H9 (cell line): ENCODE data around the gene HSPB3. TPM values are rescaled to one million over a fixed set of nuclear protein-coding genes. Genes with fewer than 3 reads are reported as not detected.

ENCODE experiments used
- DNase-seq: peaks from one replicate; pipeline ENCODE4 v3.0.0-alpha.2; 2017
- H2AFZ ChIP-seq: one replicate; pipeline ENCODE4 v1.6.1; 2013; ENCODE audit warnings: mild to moderate bottlenecking, low read length, control low read depth, moderate library complexity
- H2AK5ac ChIP-seq: 2 replicates; pipeline ENCODE4 v1.6.1; 2013; ENCODE audit warnings: low read length, control low read depth, mixed read lengths; ENCODE audit not compliant: insufficient read length
- H2BK120ac ChIP-seq: one replicate; pipeline ENCODE4 v1.6.1; 2013; ENCODE audit warnings: low read depth, mild to moderate bottlenecking, low read length, control low read depth, inconsistent platforms; ENCODE audit not compliant: poor library complexity, severe bottlenecking
- H2BK12ac ChIP-seq: 2 replicates; pipeline ENCODE4 v1.6.1; 2013; ENCODE audit warnings: low read length, control low read depth, mixed read lengths, low read depth; ENCODE audit not compliant: insufficient read length
- H2BK15ac ChIP-seq: 2 replicates; pipeline ENCODE4 v1.6.1; 2013; ENCODE audit warnings: low read depth, low read length, control low read depth
- H2BK20ac ChIP-seq: one replicate; pipeline ENCODE4 v1.6.1; 2013; ENCODE audit warnings: low read depth, mild to moderate bottlenecking, low read length, control low read depth, inconsistent platforms; ENCODE audit not compliant: poor library complexity, severe bottlenecking
- H2BK5ac ChIP-seq: 2 replicates; pipeline ENCODE4 v1.6.1; 2013; ENCODE audit warnings: low read length, control low read depth, mixed read lengths; ENCODE audit not compliant: insufficient read length
- H3K14ac ChIP-seq: 2 replicates; pipeline ENCODE4 v1.6.1; 2013; ENCODE audit warnings: low read length, control low read depth; ENCODE audit not compliant: insufficient read depth
- H3K18ac ChIP-seq: 2 replicates; pipeline ENCODE4 v1.6.1; 2013; ENCODE audit warnings: low read depth, mild to moderate bottlenecking, mixed read lengths, low read length, control low read depth; ENCODE audit not compliant: insufficient read length
- H3K23ac ChIP-seq: 2 replicates; pipeline ENCODE4 v1.6.1; 2013; ENCODE audit warnings: low read length, control low read depth, mixed read lengths, low read depth; ENCODE audit not compliant: insufficient read length
- H3K23me2 ChIP-seq: 2 replicates; pipeline ENCODE4 v1.6.1; 2013; ENCODE audit warnings: low read depth, mild to moderate bottlenecking, mixed read lengths, low read length, control low read depth; ENCODE audit not compliant: insufficient read length, poor library complexity, severe bottlenecking
- H3K27ac ChIP-seq: 2 replicates; pipeline ENCODE4 v1.5.1; 2013; ENCODE audit warnings: low read length, control low read depth, mixed read lengths, low read depth; ENCODE audit not compliant: insufficient read length
- H3K27me3 ChIP-seq: 2 replicates; pipeline ENCODE4 v1.6.1; 2013; ENCODE audit warnings: low read length, control low read depth, inconsistent platforms; ENCODE audit not compliant: insufficient read depth
- H3K4ac ChIP-seq: 2 replicates; pipeline ENCODE4 v1.6.1; 2013; ENCODE audit warnings: low read depth, mild to moderate bottlenecking, control low read depth, inconsistent platforms, low read length, moderate library complexity
- H3K4me1 ChIP-seq: 2 replicates; pipeline ENCODE4 v1.6.1; 2013; ENCODE audit warnings: low read length, control low read depth, inconsistent platforms; ENCODE audit not compliant: insufficient read depth
- H3K4me2 ChIP-seq: 2 replicates; pipeline ENCODE4 v1.6.1; 2013; ENCODE audit warnings: low read length, control low read depth, mixed read lengths; ENCODE audit not compliant: insufficient read length, insufficient read depth
- H3K56ac ChIP-seq: 2 replicates; pipeline ENCODE4 v1.6.1; 2013; ENCODE audit warnings: low read depth, mild to moderate bottlenecking, mixed read lengths, low read length, control low read depth; ENCODE audit not compliant: insufficient read length
- H3K79me1 ChIP-seq: 2 replicates; pipeline ENCODE4 v1.6.1; 2013; ENCODE audit warnings: low read depth, mild to moderate bottlenecking, moderate library complexity, low read length, control low read depth, inconsistent platforms; ENCODE audit not compliant: insufficient read depth, poor library complexity, severe bottlenecking
- H3K79me2 ChIP-seq: 2 replicates; pipeline ENCODE4 v1.6.1; 2013; ENCODE audit warnings: low read length, control low read depth, inconsistent platforms; ENCODE audit not compliant: insufficient read depth
- H3K9ac ChIP-seq: 2 replicates; pipeline ENCODE4 v1.6.1; 2013; ENCODE audit warnings: low read length, control low read depth, mixed read lengths; ENCODE audit not compliant: insufficient read length; ENCODE audit errors: extremely low read depth
- H3K9me3 ChIP-seq: one replicate; pipeline ENCODE4 v1.6.1; 2013; ENCODE audit warnings: low read depth, low read length, inconsistent platforms; ENCODE audit not compliant: control insufficient read depth
- H3T11ph ChIP-seq: one replicate; pipeline ENCODE4 v1.6.1; 2013; ENCODE audit warnings: mild to moderate bottlenecking, low read length, control low read depth, inconsistent platforms
- H4K20me1 ChIP-seq: one replicate; pipeline ENCODE4 v1.6.1; 2013; ENCODE audit not compliant: control insufficient read depth, insufficient read length, insufficient read depth
- H4K5ac ChIP-seq: 2 replicates; pipeline ENCODE4 v1.6.1; 2013; ENCODE audit warnings: low read depth, mild to moderate bottlenecking, mixed read lengths, low read length, control low read depth; ENCODE audit not compliant: insufficient read length
- H4K8ac ChIP-seq: replicated peaks from 2 replicates; pipeline ENCODE4 v1.6.1; 2013; ENCODE audit warnings: low read length, control low read depth, mixed read lengths, low read depth; ENCODE audit not compliant: insufficient read length
- H4K91ac ChIP-seq: 2 replicates; pipeline ENCODE4 v1.6.1; 2013; ENCODE audit warnings: low read depth, mild to moderate bottlenecking, moderate library complexity, mixed read lengths, low read length, control low read depth; ENCODE audit not compliant: insufficient read length
- H3K27ac Mint-ChIP-seq, 3 experiments: 2 replicates in 2 of 3; 3 replicates in 1 of 3; pipeline ENCODE4 v1.8.0; 2020 to 2021; ENCODE audit warnings: mixed read lengths in 3 of 3, mild to moderate bottlenecking in 1 of 3, moderate library complexity in 1 of 3
- H3K27me3 Mint-ChIP-seq: 2 replicates; pipeline ENCODE4 v1.8.0; 2021; ENCODE audit warnings: low read depth, mild to moderate bottlenecking, moderate library complexity, mixed read lengths
- H3K36me3 Mint-ChIP-seq, 3 experiments: 2 replicates in 2 of 3; 3 replicates in 1 of 3; pipeline ENCODE4 v1.8.0; 2020 to 2021; ENCODE audit warnings: low read depth in 3 of 3, mixed read lengths in 3 of 3; ENCODE audit not compliant: insufficient read depth in 1 of 3
- H3K4me1 Mint-ChIP-seq, 2 experiments: 2 replicates each; pipeline ENCODE4 v1.8.0; 2020; ENCODE audit warnings: mixed read lengths in 2 of 2
- H3K4me3 Mint-ChIP-seq, 2 experiments: 2 replicates in 1 of 2; 3 replicates in 1 of 2; pipeline ENCODE4 v1.8.0; 2020 to 2021; ENCODE audit warnings: mild to moderate bottlenecking in 2 of 2, mixed read lengths in 2 of 2, moderate library complexity in 1 of 2
- H3K9me3 Mint-ChIP-seq, 2 experiments: 2 replicates in 1 of 2; 3 replicates in 1 of 2; pipeline ENCODE4 v1.8.0; 2020; ENCODE audit warnings: mild to moderate bottlenecking in 2 of 2, mixed read lengths in 2 of 2, moderate library complexity in 1 of 2
- CTCF ChIP-seq: fragments of 200-600 bp; sonication (generic); conservative IDR thresholded peaks from 3 replicates; pipeline ENCODE4 v1.8.0; 2021; ENCODE audit warnings: antibody characterized with exemption, mild to moderate bottlenecking
- WGBS: extraction: QIAGEN DNeasy Blood & Tissue Kit; methylation state at CpG from one replicate; pipeline ENCODE4 v1.1.7; 2013; ENCODE audit warnings: missing lambda C conversion rate, low lambda C conversion rate, mixed read lengths; ENCODE audit not compliant: insufficient read length; ENCODE audit errors: extremely low coverage; 5-methylcytosine and 5-hydroxymethylcytosine counted together
- total RNA-seq: library from RNA; stranded (reverse); gene quantifications from 2 replicates; pipeline ENCODE4 v1.2.1, GENCODE V29; 2021

HSPB3 gene
- total RNA-seq, 1 experiment from 2014 or later = not detected

DNA sequence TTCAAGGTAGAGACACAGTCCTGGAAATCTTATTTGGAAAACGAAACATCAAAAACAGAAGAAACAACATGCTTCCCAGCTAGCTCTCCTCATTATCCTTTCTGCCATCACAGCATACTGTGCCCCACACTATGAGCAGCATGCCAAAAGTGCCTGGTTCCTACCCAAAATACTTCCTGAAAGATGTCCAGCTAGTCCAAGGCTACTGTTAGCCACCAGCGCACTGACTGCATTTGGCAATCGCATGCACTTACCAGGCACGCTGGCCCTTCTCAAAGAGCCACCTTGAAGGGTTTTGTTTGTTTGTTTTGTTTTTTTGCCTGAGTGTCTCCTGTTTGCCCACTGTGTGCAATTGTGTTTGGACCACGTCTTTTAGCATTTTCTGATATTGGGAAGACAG lies 6.8 kb downstream of the HSPB3 start:
- H3T11ph ChIP-seq = no peak overlapping the region
- no peak overlapping the region for H2BK12ac ChIP-seq
- H3K9me3 ChIP-seq = peaks cover 7% of the 10 kb centered on the region
- no peak overlapping the region for H4K91ac ChIP-seq
- H3K79me1 ChIP-seq = no peaks in the 10 kb centered on the region
- H2AK5ac ChIP-seq = no peak overlapping the region
- peaks cover 8 to 15% of the 10 kb centered on the region in 2 experiments for H3K4me1 Mint-ChIP-seq
- no peaks in the 10 kb centered on the region for H3K23me2 ChIP-seq
- H3K27ac Mint-ChIP-seq = no peak overlapping the region
- no peaks in the 10 kb centered on the region for H3K27me3 ChIP-seq
- H3K14ac ChIP-seq = no peak overlapping the region
- H2BK15ac ChIP-seq = no peak overlapping the region
- no peak overlapping the region for H3K4me3 Mint-ChIP-seq
- H4K5ac ChIP-seq = no peak overlapping the region
- H3K27me3 Mint-ChIP-seq = peaks cover 2% of the 10 kb centered on the region; the same call in 1 of the 2 replicates
- no peak for DNase-seq
- no CpG with 5 or more reads among the region's 5 CpGs for WGBS
- TF ChIP-seq CTCF = no peak
- no peak overlapping the region for H2BK120ac ChIP-seq
- H3K4ac ChIP-seq = no peak overlapping the region
- no peaks in the 10 kb centered on the region for H3K79me2 ChIP-seq
- H2AFZ ChIP-seq = no peak overlapping the region
- H3K4me1 ChIP-seq = peaks cover under 1% of the 10 kb centered on the region; the same call in 1 of the 2 replicates
- H3K27ac ChIP-seq = no peak overlapping the region
- no peak overlapping the region for H2BK5ac ChIP-seq
- no peak overlapping the region for H3K4me2 ChIP-seq
- no peak overlapping the region for H3K18ac ChIP-seq
- H3K9me3 Mint-ChIP-seq = peaks cover 24 to 28% of the 10 kb centered on the region in 2 experiments
- no peak overlapping the region for H3K23ac ChIP-seq
- H4K20me1 ChIP-seq = no peaks in the 10 kb centered on the region
- H3K56ac ChIP-seq = no peak overlapping the region
- peaks cover 14 to 30% (median 16%) of the 10 kb centered on the region in 3 experiments for H3K36me3 Mint-ChIP-seq
- no peak overlapping the region for H2BK20ac ChIP-seq
- no peak overlapping the region for H4K8ac ChIP-seq
- no peak overlapping the region for H3K9ac ChIP-seq
